Lower lobe of right lung (tissue), 2 donors: ENCODE measurements around the gene NFATC1. TPM values are rescaled to one million over a fixed set of nuclear protein-coding genes. Genes with fewer than 3 reads are reported as not detected.

Experiments used
- ATAC-seq, 2 donors: fragments of 200-7000 bp; cut with Tn5 transposase; one replicate each; pipeline ENCODE4 v1.9.1; 2020 to 2022; ENCODE audit warnings: mild to moderate bottlenecking in 2 of 2, moderate library complexity in 2 of 2
- DNase-seq: peaks from one replicate; pipeline ENCODE4 v3.0.0-alpha.2; 2020
- H3K27ac ChIP-seq: fragments of 200-600 bp; one replicate; pipeline ENCODE4 v1.8.0; 2022
- H3K27me3 ChIP-seq: fragments of 200-600 bp; one replicate; pipeline ENCODE4 v1.8.0; 2022; ENCODE audit warnings: low read depth
- H3K36me3 ChIP-seq: fragments of 200-600 bp; one replicate; pipeline ENCODE4 v1.8.0; 2022; ENCODE audit warnings: mild to moderate bottlenecking
- H3K4me1 ChIP-seq: fragments of 200-600 bp; one replicate; pipeline ENCODE4 v1.8.0; 2022
- H3K4me3 ChIP-seq: fragments of 200-600 bp; one replicate; pipeline ENCODE4 v1.8.0; 2022; ENCODE audit warnings: mild to moderate bottlenecking
- H3K9me3 ChIP-seq: fragments of 200-600 bp; one replicate; pipeline ENCODE4 v1.8.0; 2022
- intact Hi-C: fragments of 100-400 bp; cut with DNase I; formaldehyde crosslinking; loops from one replicate; pipeline ENCODE4 v1.11.0; 2022
- total RNA-seq: library from RNA; stranded (reverse); fragmentation: NEBNext Ultra II Directional; extraction: Animal tissue kit (Norgen Biotek cat#: 25700); gene quantifications from one replicate; pipeline ENCODE4 v1.2.1, GENCODE V29; 2021
- TF ChIP-seq, protein P1 (sequence below): fragments of 200-600 bp; IDR thresholded peaks from one replicate; pipeline ENCODE4 v1.8.0; 2022; ENCODE audit warnings: antibody characterized with exemption, mild to moderate bottlenecking
- donor health status: DM: no; HTN: yes; CAD: no; lungs with severe emphysema.

NFATC1 gene
- total RNA-seq, 1 donor from 2014 or later, result 21.4 TPM

GRCh38 chr18:79458131-79458838 is 62.6 kb downstream of the NFATC1 start:
- H3K9me3 ChIP-seq, result no peaks in the 10 kb centered on the region
- H3K4me1 ChIP-seq, result peaks cover 32% of the 10 kb centered on the region
- no peaks in the 10 kb centered on the region for H3K27me3 ChIP-seq
- H3K36me3 ChIP-seq, result peaks cover 36% of the 10 kb centered on the region
- peak overlapping the region; percentile 7 for H3K4me3 ChIP-seq
- intact Hi-C loops, result no loop called here
- DNase-seq (no peak), ATAC-seq (peak; percentile 52 to 59)
- H3K27ac ChIP-seq, result peak overlapping the region; percentile 73
- TF ChIP-seq, protein P1, sequence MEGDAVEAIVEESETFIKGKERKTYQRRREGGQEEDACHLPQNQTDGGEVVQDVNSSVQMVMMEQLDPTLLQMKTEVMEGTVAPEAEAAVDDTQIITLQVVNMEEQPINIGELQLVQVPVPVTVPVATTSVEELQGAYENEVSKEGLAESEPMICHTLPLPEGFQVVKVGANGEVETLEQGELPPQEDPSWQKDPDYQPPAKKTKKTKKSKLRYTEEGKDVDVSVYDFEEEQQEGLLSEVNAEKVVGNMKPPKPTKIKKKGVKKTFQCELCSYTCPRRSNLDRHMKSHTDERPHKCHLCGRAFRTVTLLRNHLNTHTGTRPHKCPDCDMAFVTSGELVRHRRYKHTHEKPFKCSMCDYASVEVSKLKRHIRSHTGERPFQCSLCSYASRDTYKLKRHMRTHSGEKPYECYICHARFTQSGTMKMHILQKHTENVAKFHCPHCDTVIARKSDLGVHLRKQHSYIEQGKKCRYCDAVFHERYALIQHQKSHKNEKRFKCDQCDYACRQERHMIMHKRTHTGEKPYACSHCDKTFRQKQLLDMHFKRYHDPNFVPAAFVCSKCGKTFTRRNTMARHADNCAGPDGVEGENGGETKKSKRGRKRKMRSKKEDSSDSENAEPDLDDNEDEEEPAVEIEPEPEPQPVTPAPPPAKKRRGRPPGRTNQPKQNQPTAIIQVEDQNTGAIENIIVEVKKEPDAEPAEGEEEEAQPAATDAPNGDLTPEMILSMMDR, result no peak

GRCh38 chr18:79458917-79459803 is 63.4 kb downstream of the NFATC1 start:
- Histone ChIP-seq H3K9me3 (no peaks in the 10 kb centered on the region), H3K4me1 (peaks cover 23% of the 10 kb centered on the region), H3K27ac (peak overlapping the region; percentile 73), H3K36me3 (peaks cover 32% of the 10 kb centered on the region), H3K27me3 (no peaks in the 10 kb centered on the region), H3K4me3 (peak overlapping the region; percentile 7)
- intact Hi-C loops, result no loop called here
- ATAC-seq, result peak; percentile 7 to 23
- no peak for DNase-seq
- TF ChIP-seq, protein P1, result no peak

DNA sequence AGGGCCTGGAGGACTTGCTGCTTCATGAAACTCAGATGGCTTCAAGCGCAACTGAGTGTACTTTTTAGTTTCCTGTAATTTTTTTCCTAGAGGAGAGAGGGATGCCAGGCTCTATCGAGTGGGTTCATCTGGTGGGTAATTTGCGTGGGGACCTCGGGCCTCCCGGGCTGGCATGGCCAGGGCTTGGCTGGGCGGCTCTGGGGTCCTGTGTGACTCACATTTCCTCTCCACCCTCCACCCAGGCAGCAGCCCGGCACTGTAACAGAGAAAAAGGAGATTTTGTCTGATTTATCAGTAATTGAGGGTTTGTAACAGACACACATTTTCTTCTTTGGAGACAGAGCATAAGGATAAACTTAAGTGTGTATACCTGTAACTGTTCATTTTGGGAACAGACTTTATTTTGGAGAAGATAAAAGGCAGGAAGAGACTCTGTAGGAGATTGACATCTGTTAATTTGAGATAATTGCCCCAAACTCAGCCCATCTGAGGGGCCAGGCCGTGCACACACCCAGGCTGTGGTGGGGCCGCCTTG is 64.3 kb downstream of the NFATC1 start:
- peak overlapping the region; percentile 73 for H3K27ac ChIP-seq
- TF ChIP-seq, protein P1, result no peak
- intact Hi-C loops, result no loop called here

DNA sequence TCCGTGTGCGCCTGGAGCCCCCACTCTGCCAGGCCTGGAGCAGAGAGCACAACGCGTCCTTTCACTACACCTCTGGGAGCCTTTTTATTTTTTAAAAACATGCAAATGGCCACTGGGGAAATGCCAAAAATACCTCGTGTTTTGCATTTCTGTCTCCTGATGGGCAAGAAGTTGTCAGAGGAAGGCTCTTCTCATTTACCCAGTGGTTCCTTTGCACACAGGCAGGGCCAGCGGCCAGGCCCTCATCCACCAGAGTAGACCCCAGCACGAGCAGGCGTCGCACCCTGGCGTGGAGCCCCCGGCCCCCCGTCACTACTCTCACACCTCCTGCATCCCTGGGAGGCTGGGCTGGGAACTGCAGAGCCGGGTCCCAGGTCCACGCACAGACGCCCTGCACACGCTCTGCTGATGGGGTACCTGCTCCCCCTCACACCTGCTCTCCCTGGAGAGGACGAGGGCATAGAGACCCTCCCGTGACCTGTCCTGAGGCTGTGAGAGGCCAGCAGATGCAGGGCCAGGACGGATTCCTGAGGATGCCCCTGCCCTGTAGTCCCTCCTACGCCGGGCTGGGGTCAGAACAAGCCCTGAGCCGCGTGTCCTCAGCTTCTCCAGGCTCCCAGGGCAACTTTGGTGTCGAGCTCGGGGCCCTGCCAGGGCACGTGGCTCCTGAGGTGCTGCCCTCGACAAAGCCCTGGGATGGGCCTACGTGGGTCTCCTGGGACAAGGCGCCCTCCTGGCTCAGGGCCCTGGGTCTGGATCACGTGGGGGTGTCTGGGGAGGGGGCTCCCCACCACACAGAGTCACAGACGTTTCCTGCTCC is 65.0 kb downstream of the NFATC1 start:
- Histone ChIP-seq H3K27me3 (no peaks in the 10 kb centered on the region), H3K36me3 (peaks cover 28% of the 10 kb centered on the region), H3K4me3 (no peak overlapping the region), H3K4me1 (peaks cover 19% of the 10 kb centered on the region), H3K27ac (no peak overlapping the region), H3K9me3 (no peaks in the 10 kb centered on the region)
- DNase-seq, result no peak
- TF ChIP-seq, protein P1, result no peak
- ATAC-seq, result no peak
- intact Hi-C loops, result no loop called here

More for the DNA sequence above, 64.3 kb downstream of the NFATC1 start:
- Histone ChIP-seq H3K4me1 (peaks cover 19% of the 10 kb centered on the region), H3K9me3 (no peaks in the 10 kb centered on the region), H3K27me3 (no peaks in the 10 kb centered on the region), H3K36me3 (peaks cover 28% of the 10 kb centered on the region), H3K4me3 (no peak overlapping the region)
- no peak for DNase-seq
- no peak for ATAC-seq

GRCh38 chr18:79461627-79462026 is 65.9 kb downstream of the NFATC1 start:
- Histone ChIP-seq H3K27ac (no peak overlapping the region), H3K36me3 (peaks cover 22% of the 10 kb centered on the region), H3K27me3 (no peaks in the 10 kb centered on the region), H3K9me3 (no peaks in the 10 kb centered on the region), H3K4me1 (peaks cover 19% of the 10 kb centered on the region), H3K4me3 (no peak overlapping the region)
- DNase-seq, result no peak
- intact Hi-C loops, result no loop called here
- TF ChIP-seq, protein P1, result no peak
- ATAC-seq, result no peak
